Parathyroid adenoma (tissue), 2 donors: ENCODE results near the gene SLC11A2.
"Not testable (repeated sequence)": the region's sequence is repeated elsewhere in the genome, so short reads cannot be mapped to it uniquely, and the experiment has no call there.

Source experiments
- H2AFZ ChIP-seq: fragments of 300-600 bp; sonication (generic); one replicate; pipeline ENCODE4 v1.7.0; 2017; ENCODE audit warnings: antibody characterized with exemption, mild to moderate bottlenecking
- H3K27ac ChIP-seq: fragments of 300-600 bp; sonication (generic); one replicate; pipeline ENCODE4 v1.7.0; 2017
- H3K27me3 ChIP-seq: fragments of 300-600 bp; sonication (generic); one replicate; pipeline ENCODE4 v1.7.0; 2017; ENCODE audit warnings: low read length; ENCODE audit not compliant: control insufficient read depth, insufficient read depth
- H3K36me3 ChIP-seq: fragments of 300-600 bp; sonication (generic); one replicate; pipeline ENCODE4 v1.7.0; 2017; ENCODE audit warnings: low read length; ENCODE audit not compliant: control insufficient read depth, insufficient read depth
- H3K4me1 ChIP-seq: fragments of 300-600 bp; sonication (generic); one replicate; pipeline ENCODE4 v1.7.0; 2017; ENCODE audit warnings: control low read depth
- H3K4me2 ChIP-seq: fragments of 300-600 bp; sonication (generic); one replicate; pipeline ENCODE4 v1.7.0; 2017; ENCODE audit warnings: low read length
- H3K4me3 ChIP-seq: fragments of 300-600 bp; sonication (generic); one replicate; pipeline ENCODE4 v1.7.0; 2017; ENCODE audit warnings: low read depth, low read length
- H3K79me2 ChIP-seq: fragments of 300-600 bp; sonication (generic); one replicate; pipeline ENCODE4 v1.7.0; 2017; ENCODE audit warnings: control low read depth
- H3K9ac ChIP-seq: fragments of 300-600 bp; sonication (generic); one replicate; pipeline ENCODE4 v1.7.0; 2017; ENCODE audit warnings: mild to moderate bottlenecking
- H3K9me3 ChIP-seq: fragments of 300-600 bp; sonication (generic); one replicate; pipeline ENCODE4 v1.7.0; 2017; ENCODE audit warnings: low read length; ENCODE audit not compliant: control insufficient read depth
- CTCF ChIP-seq: fragments of 300-600 bp; sonication (generic); IDR thresholded peaks from one replicate; pipeline ENCODE4 v1.7.0; 2017; ENCODE audit warnings: antibody characterized with exemption, mild to moderate bottlenecking
- donor health status: primary hyperparathyroidism.

SLC11A2 gene

GRCh38 chr12:50933459-50934124 is 92.6 kb downstream of the SLC11A2 start:
- Histone ChIP-seq H3K79me2 (no peaks in the 10 kb centered on the region), H3K4me1 (peaks cover 6% of the 10 kb centered on the region), H3K27ac (no peak overlapping the region), H3K9ac (no peak overlapping the region), H3K9me3 (no peaks in the 10 kb centered on the region), H3K4me3 (no peak overlapping the region), H2AFZ (no peak overlapping the region), H3K4me2 (no peak overlapping the region), H3K36me3 (no peaks in the 10 kb centered on the region), H3K27me3 (no peaks in the 10 kb centered on the region)
- TF ChIP-seq CTCF = no peak

- H3K4me3 ChIP-seq = no peak overlapping the region
- H3K9me3 ChIP-seq = no peaks in the 10 kb centered on the region
- H3K36me3 ChIP-seq = no peaks in the 10 kb centered on the region
- no peak overlapping the region for H3K9ac ChIP-seq
- no peak for TF ChIP-seq CTCF
- peaks cover 6% of the 10 kb centered on the region for H3K4me1 ChIP-seq
- no peak overlapping the region for H3K27ac ChIP-seq
- no peak overlapping the region for H3K4me2 ChIP-seq
- no peaks in the 10 kb centered on the region for H3K27me3 ChIP-seq
- H2AFZ ChIP-seq = no peak overlapping the region
- no peaks in the 10 kb centered on the region for H3K79me2 ChIP-seq
These were observed 93.3 kb downstream of the SLC11A2 start for GRCh38 chr12:50932787-50933280.

GRCh38 chr12:50930477-50930876 is 95.7 kb downstream of the SLC11A2 start:
- not testable (repeated sequence) for H3K4me1 ChIP-seq, H2AFZ ChIP-seq, H3K79me2 ChIP-seq, H3K27ac ChIP-seq, H3K4me3 ChIP-seq, H3K27me3 ChIP-seq, H3K9ac ChIP-seq, H3K36me3 ChIP-seq, H3K9me3 ChIP-seq, H3K4me2 ChIP-seq

GRCh38 chr12:50929831-50930230 is 96.4 kb downstream of the SLC11A2 start:
- H3K79me2 ChIP-seq = no peaks in the 10 kb centered on the region
- H3K9me3 ChIP-seq = no peaks in the 10 kb centered on the region
- no peak overlapping the region for H3K9ac ChIP-seq
- no peak overlapping the region for H3K4me3 ChIP-seq
- no peaks in the 10 kb centered on the region for H3K36me3 ChIP-seq
- no peak for TF ChIP-seq CTCF
- no peak overlapping the region for H2AFZ ChIP-seq
- no peak overlapping the region for H3K4me2 ChIP-seq
- H3K27ac ChIP-seq = no peak overlapping the region
- peaks cover 6% of the 10 kb centered on the region for H3K4me1 ChIP-seq
- no peaks in the 10 kb centered on the region for H3K27me3 ChIP-seq
